ENCODE measurements around the gene GPSM1.
"Not testable (repeated sequence)": the region's sequence is repeated elsewhere in the genome, so short reads cannot be mapped to it uniquely, and the experiment has no call there.

Gene GPSM1

DNA sequence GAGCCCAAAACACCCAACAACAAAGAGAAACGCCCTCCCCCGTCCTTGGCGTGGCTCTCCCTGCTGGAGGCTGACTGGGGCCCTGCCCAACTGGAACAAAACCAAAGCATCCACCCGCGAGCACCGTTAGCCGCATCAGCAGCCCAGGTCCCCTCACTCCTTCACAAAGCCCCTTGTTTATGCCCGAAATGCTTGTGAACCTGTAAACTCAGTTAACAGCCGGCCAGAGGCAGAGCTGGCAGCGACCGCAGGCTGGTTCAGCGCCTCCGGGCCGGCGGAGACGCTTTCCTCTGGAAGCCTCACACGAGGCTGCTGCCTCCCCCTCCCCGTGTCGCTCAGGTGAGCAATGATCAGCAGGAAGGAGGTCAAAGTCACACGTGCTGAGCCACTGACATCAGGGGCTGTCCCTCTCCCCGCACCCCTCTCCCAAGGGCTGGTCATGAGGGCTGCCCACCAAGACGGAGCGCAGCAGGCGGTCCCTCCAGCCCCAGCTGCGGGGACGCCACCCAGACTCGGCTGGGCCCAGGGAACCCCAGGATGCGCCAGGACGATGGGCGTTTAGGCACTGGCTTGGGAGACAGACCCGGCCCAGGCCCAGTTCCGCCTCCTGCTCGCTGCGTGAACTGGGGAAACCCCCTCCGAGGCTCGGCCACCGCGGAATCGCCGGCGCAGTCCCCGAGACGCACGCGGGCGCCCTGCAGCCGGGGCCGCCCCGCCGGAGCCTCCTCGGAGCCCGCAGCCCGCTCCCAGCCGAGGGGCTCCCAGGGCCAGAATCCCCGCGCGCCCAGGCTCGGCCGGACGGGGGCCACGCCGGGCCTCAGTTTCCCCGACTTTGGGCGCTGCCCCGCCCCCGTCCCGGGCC lies 72.1 kb downstream of the GPSM1 start:
- DNase-seq = peak in 3 of 5 donors; percentile 32 to 42 (median 33)

DNA sequence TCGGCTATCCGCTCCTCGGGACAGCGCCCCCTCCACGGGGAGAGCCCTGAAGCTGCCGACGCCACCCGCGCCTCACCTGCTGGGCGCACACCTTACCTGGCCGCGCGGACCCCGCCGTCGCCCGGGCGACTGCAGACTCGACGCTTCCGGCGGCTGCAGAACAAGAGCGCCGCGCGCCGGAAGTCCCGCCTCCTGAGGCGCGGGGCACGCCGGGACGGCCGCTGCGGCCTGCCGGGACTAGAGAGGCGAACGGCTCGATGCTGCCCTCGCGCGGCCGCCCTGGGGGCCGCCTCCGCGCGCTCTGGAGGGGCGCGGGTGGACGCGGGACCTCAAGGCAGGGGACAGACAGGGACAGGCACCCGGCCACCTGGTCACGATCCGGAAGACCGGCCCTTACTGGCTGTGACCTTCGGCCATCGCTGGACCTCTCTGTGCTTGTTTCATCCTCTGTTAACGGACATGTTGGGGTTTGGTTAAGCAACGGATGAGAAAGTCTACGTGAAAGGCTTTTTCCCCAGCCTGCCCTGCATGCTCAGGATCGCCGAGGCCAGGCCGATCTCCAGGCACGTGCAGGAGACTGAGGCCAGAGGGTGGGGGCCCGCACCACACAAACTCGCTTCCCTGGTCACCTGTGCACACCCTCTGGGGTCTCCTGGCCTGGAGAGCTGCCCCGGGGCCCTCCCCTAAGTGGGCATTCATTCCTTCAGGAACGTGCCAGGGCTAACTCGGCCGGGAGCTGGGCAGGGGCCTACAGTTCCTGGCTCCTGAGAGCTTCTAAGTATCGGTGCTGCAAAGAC lies 72.9 kb downstream of the GPSM1 start, which contains the start of gene SNAPC4:
Gene SNAPC4 (minus strand): TSS at position 133 of the 797 bp plus-strand sequence. CDS start 1,742 bp downstream, outside the sequence.
- peak; percentile 74 to 90 (median 78) for DNase-seq

- no peak for DNase-seq
Observed at GRCh38 chr9:136401173-136401922, 74.0 kb downstream of the GPSM1 start.

GRCh38 chr9:136402067-136402466 lies 74.7 kb downstream of the GPSM1 start:
- DNase-seq = no peak

- peak; percentile 56 to 85 (median 65) for DNase-seq
Observed at GRCh38 chr9:136403538-136403914, 76.2 kb downstream of the GPSM1 start.

- DNase-seq = peak in 3 of 5 donors; percentile 19 to 57 (median 29)
Observed at GRCh38 chr9:136403915-136404800, 76.8 kb downstream of the GPSM1 start.

GRCh38 chr9:136404801-136405136 lies 77.4 kb downstream of the GPSM1 start:
- DNase-seq = no peak

- no peak for DNase-seq
Observed at GRCh38 chr9:136405481-136405880, 78.1 kb downstream of the GPSM1 start.

DNA sequence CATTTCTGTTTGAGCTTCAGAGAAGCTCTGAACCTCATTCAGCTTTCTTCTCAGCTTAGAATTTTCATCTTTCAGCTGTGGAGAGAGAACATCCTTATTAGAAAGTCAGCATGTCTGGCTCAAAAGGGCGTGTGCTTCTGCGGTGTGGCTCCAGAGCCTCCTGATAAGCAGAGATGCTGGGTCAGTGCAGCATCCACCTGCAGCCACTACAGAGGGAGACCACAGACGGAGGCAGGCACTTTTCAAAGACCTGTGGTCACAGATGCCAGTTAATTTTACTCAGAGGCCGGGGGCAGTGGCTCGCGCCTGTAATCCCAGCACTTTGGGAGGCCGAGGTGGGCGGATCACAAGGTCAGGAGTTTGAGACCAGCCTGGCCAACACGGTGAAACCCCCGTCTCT lies 78.6 kb downstream of the GPSM1 start:
- DNase-seq = not testable (repeated sequence)

DNA sequence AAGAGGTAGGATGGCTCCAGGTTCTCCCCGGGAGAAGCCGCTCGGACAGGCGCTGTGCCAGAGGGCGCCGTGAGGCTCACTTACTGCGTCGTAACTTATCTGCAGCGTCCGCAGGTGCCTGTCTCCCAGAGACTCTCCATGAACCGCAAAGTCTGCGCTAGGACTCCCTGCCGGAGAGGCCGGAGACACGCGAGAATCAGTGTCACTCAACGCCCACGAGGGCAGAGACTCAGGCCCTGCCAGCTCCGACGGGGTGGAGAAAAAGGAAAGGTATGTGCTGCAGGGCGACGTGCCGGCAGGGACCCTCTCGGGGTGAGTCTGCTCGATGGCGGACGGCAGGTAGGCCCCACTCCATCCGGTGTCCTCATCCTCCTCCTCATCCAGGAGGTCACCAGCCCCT lies 79.7 kb downstream of the GPSM1 start:
- not testable (repeated sequence) for DNase-seq

- no peak for DNase-seq
Observed at GRCh38 chr9:136407911-136408310, 80.6 kb downstream of the GPSM1 start.
